PFSK-1 (cell line): ENCODE data around the gene URI1.

Experiments used
- FOXP2 ChIP-seq: optimal IDR thresholded peaks from 2 replicates; pipeline ENCODE3; 2011; ENCODE audit warnings: borderline replicate concordance, control low read depth, inconsistent platforms; ENCODE audit not compliant: insufficient read depth; ENCODE audit errors: extremely low read length, extremely low read depth
- POLR2AphosphoS5 ChIP-seq: IDR thresholded peaks from 2 replicates; pipeline ENCODE4 v1.6.1; 2012; ENCODE audit warnings: low read depth, mild to moderate bottlenecking, control low read depth, low read length, moderate library complexity
- SIN3A ChIP-seq: IDR thresholded peaks from 2 replicates; pipeline ENCODE4 v1.6.1; 2012; ENCODE audit warnings: mild to moderate bottlenecking, low read length, moderate library complexity, borderline replicate concordance; ENCODE audit not compliant: insufficient read depth
- TAF1 ChIP-seq: IDR thresholded peaks from 2 replicates; pipeline ENCODE4 v1.6.1; 2012; ENCODE audit warnings: low read length, control low read depth, borderline replicate concordance; ENCODE audit not compliant: insufficient read depth
- TF ChIP-seq, protein P1 (sequence below), 2 experiments: IDR thresholded peaks; 2 replicates each; pipeline versions ENCODE4 v1.6.1 to v1.8.0; 2011 to 2012; ENCODE audit warnings: low read depth in 2 of 2, low read length in 2 of 2, control low read depth in 1 of 2, inconsistent platforms in 1 of 2, mild to moderate bottlenecking in 1 of 2, moderate library complexity in 1 of 2; ENCODE audit not compliant: insufficient read depth in 1 of 2

DNA sequence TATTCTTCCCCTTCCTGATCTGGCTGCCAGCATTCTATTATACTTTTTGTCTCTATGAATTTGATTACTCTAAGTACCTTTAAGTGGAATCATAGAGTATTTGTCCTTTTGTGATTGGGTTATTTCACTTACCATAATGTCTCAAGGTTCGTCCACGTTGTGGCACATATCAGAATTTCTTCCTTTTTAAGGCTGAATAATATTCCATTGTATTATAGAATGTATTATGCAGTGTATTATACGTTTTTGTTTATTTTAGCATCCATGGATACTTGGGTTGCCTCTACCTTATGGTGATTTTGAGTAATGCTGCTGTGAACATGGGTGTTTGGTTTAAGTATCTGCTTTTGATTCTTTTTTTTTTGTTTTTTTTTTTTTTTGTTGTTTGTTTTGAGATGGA, 19.3 kb downstream of the URI1 start:
- TF ChIP-seq, protein P1, sequence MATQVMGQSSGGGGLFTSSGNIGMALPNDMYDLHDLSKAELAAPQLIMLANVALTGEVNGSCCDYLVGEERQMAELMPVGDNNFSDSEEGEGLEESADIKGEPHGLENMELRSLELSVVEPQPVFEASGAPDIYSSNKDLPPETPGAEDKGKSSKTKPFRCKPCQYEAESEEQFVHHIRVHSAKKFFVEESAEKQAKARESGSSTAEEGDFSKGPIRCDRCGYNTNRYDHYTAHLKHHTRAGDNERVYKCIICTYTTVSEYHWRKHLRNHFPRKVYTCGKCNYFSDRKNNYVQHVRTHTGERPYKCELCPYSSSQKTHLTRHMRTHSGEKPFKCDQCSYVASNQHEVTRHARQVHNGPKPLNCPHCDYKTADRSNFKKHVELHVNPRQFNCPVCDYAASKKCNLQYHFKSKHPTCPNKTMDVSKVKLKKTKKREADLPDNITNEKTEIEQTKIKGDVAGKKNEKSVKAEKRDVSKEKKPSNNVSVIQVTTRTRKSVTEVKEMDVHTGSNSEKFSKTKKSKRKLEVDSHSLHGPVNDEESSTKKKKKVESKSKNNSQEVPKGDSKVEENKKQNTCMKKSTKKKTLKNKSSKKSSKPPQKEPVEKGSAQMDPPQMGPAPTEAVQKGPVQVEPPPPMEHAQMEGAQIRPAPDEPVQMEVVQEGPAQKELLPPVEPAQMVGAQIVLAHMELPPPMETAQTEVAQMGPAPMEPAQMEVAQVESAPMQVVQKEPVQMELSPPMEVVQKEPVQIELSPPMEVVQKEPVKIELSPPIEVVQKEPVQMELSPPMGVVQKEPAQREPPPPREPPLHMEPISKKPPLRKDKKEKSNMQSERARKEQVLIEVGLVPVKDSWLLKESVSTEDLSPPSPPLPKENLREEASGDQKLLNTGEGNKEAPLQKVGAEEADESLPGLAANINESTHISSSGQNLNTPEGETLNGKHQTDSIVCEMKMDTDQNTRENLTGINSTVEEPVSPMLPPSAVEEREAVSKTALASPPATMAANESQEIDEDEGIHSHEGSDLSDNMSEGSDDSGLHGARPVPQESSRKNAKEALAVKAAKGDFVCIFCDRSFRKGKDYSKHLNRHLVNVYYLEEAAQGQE (IDR thresholded peaks at IDR 0.05; ENCODE audit: insufficient read depth in 1 of 2, low read depth in 2 of 2, low read length in 2 of 2): no peak
- no peak for TF ChIP-seq TAF1
- TF ChIP-seq SIN3A: no peak
- TF ChIP-seq POLR2AphosphoS5: no peak
- no peak for TF ChIP-seq FOXP2
